GM19395 (cell line): ENCODE measurements around the gene DCUN1D1.

Source experiments
- ATAC-seq: cut with Tn5 transposase; IDR thresholded peaks from one replicate; pipeline ENCODE4 v1.9.1; 2021; ENCODE audit warnings: mild to moderate bottlenecking, moderate library complexity; ENCODE audit not compliant: unreplicated experiment

DCUN1D1 gene

DNA sequence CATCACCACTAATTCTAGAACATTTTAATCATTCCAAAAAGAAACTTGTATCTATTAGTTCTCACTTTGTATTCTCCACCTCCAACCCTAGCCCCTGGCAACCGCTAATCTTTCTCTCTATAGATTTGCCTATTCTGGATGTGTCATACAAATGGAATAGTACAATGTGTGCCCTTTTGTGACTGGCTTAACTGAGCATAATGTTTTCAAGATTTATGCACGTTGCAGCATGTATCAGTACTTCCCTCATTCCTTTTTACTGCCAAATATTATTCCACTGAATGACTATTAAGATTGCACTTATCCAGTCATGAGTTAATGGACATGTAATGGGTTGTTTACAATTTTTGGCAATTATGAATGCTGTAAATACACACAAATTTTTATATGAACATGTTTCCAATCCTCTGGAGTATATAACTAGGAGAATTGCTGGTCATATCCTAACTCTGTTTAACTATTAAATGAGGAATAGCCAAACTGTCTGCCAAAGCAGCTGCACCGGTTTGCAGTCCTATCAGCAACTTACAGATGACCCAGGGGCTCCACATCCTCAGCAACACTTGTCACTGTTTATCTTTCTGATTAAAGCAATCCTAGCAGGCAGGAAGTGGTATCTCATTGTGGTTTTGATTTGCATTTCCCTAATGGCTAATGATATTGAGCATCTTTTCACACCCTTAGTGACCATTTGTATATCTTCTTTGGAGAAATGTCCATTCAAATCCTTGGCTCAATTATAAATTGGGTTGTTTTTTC is 42.9 kb downstream of the DCUN1D1 start:
- ATAC-seq, result peak; percentile 93

DNA sequence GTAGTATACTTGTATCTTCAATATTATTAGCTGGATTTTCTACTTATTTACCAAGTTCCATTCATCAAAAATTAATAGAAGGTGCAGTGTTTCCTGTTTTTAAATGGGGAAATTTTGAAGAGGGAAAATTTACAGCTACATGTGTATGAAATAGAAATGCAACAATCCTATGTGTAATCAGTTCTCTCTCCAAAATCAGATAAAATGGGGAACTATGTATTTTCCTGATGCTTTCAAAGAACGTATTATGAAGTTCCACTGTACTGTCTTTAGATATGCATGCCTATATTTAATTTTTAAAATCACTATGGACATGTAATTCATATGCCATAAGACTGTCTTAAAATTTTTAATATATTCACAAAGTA is 43.4 kb downstream of the DCUN1D1 start:
- no peak for ATAC-seq

DNA sequence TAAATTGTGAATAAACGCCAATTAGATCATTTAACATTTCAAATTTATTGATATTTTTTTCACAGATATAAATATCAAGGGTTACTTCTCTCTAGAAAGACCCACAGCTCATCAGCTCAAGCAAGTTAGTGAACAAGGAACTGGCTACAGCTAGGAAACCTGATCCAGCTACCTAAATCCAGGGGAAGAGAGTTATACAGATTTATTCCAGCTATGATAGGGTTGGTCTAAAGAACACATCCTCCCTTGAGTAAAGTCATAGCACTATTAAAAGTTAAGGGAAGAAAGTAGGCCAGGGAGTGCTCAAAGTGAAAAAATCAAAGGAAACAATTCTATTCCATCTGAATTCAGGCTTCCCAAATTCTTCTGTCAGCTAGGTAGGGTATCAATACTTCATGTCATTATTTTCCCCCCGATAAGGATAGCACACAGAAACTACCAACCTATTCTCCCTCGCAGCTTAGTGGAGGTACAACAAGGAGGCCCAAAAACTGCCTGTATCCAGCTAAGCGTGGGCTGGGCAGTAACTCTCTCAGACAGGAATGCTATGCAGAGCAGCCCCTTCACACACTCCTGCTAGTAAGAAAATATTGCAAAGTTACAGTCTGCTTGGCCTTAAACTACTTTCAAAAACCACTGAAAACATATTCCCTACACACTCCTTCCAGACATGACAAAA is 44.0 kb downstream of the DCUN1D1 start:
- no peak for ATAC-seq

DNA sequence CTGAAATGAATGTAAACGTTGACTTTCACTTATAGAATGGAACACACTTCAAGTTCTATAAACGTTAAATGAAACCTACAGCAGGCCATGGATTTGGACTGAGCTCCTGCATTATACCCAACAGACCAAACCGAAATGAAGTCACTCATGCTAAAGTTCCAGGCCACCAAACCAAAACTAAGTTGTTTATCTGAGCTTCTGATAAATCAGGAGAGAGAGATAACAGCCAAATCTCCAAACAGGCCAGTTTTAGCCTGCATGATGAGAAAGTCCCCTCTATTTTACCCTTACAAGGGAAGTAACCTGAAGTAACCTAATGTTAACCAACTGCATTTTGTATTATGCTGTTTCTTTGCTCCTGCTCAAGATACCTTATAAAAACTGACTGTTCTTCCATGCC is 44.5 kb downstream of the DCUN1D1 start:
- no peak for ATAC-seq

DNA sequence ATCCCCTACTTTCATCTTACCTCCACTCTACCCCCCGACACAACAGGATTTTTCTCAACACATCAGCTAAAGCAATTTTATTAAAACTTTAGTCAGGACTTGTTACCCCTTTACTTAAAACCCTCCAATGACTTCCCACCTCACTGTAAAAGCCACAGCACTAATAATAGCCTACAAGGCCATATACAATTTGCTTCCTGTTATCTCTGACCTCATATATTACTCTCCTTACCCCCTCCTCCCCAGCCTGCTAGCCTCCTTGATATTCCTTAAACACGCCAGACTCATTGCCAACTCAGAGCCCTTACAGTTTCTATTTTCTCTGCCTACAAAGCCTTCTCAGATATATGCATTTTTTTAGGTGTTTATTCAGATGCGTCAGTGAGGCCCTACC is 54.4 kb downstream of the DCUN1D1 start:
- peak; percentile 39 for ATAC-seq

DNA sequence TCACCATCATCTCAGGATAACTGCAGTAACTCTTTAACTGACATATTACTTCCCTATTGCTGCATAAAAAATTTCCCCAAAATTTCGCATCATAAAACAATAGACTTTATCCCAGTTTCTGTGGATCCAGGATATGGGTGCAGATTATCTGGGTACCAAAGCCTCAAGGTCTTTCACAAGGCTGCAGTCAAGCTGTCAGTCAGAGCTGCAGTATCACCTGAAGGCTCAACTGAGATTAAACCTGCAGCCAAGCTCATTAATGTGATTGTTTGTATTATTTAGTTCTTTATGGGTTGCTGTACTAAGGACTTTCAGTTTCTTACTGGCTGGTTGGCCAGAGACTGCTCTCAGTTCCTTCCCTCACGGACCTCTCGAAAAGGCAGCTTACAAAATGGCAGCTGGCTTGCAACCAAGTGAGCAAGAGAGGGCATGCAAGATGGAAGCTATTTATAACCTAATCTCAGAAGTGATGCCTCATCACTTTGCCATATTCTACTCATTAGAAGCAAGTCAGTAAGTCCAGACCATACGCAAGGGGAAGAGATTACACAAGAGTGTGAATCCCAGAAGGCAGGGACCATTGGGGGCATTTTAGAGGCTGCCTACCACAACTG is 54.9 kb downstream of the DCUN1D1 start:
- peak; percentile 98 for ATAC-seq

DNA sequence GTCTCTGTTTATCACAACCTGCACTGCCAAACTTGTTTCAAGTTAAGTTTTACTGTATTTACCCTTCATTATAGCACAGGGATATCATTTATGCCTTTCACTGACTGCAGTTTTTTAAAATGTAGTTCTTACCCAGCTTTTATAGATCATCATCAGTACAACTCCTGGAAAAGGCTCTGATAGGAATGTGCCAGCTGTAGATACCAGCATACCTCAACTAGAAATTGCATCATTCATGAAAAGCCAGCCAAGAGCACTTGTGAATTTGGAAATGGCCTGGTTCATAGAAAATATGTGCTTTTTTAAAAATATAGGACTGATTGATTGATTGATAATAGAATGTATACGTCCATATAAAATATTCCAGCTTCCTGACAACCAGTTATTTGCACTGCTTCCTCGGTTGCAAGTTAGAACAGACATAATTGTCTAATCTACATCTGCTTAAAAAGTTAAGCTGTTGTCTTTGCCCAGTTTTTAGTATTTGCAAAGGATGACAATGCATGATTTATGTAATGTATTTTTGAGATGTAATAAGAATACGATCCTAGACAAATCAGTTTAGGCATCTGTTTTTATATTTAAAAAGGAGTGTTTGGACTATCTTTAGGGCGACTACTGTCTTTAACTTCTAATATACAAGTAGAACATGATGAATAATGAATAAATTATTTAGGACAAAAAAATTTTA is 58.5 kb downstream of the DCUN1D1 start:
- ATAC-seq, result no peak

DNA sequence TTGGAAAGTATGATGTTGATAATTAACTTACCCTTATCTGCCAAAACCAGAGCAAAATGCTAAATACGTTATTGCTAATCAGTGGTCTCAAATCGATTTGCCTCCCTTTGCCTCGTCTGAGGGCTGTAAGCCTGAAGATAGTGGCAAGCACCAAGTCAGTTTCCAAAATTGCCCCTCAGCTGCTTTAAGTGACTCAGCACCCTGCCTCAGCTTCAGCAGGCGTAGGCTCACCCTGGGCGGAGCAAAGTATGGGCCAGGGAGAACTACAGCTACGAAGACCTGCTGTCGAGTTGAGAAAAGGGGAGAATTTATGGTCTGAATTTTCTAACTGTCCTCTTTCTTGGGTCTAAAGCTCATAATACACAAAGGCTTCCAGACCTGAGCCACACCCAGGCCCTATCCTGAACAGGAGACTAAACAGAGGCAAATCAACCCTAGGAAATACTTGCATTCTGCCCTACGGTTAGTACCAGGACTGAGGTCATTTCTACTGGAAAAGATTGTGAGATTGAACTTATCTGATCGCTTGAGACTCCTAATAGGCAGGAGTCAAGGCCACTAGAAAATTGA is 59.7 kb downstream of the DCUN1D1 start:
- no peak for ATAC-seq

DNA sequence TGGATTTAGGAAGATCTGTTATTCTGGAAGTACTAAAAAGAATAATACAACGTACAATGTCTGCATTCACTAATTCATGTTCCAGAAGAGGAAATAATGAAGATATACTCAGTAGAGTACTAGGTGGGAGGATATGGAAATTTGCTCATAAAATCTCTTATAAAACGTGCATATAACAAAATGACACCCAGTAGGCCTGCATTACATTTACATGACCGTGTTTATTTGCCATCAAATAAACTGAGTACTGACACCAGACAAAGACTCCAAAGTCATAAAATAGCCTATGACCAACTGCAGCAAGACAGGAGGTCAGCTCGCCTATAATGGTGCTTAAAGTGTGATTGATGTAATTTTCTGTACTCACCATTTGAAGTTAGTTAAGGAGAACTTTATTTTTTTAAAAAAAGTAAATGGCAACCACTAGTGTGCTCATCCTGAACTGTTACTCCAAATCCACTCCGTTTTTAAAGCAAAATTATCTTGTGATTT is 60.4 kb downstream of the DCUN1D1 start:
- no peak for ATAC-seq

DNA sequence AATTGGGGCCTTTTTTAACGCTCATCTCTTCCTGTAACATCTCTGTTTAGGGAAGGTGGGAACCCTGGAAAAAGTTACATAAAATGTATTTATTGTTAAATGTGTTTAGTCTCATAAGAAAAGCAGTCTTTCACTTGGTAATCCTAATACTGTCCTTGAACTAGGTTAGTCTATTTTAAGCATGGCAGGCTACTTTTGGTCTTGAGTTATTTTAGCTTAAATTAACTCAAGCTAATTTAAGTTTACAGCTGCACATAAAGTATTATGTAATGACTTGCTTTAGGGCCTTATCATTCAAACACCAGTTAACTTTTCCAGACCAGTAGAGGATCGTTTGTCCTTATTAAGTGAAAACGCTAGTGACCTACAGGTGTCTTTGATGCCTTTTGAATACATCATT is 63.2 kb downstream of the DCUN1D1 start:
- no peak for ATAC-seq

DNA sequence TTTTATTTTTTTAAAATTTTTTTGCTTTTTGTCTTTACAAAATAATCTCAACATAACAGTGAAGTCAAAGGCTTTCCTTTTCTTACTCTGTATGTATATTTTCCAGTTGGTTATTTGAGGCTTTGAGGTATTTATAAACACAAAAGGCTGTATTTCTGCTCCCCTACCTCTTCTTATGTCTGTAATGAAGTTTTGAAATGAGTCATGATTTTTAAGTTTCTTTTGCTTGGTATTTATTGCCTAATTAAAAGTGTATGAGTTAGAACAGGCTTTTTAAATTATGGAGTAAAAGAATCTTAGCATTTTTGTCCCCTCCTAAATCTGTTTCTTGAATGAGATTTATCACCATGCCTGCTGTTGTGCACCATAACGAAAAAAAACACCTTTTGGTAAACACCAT is 66.0 kb downstream of the DCUN1D1 start:
- peak; percentile 58 for ATAC-seq

DNA sequence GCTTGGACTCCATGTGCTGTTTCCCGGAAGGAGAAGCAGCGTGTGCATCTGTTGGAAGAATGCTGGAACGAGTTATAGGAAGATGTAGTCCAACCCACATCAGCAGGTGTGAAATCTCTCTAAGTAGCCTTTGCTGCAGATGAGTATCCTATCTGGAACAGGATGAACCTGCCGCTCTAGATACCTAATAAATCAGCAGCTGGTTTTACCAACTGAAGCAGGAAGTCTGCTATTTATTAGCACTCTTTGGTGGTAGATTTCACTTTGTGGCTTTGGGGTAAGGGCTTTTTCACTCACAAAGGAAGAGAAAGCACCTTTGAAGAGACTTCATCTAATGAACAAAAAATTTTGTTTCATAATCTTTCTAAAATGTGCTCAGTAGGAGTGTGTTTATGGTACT is 66.4 kb downstream of the DCUN1D1 start:
- ATAC-seq, result peak; percentile 98

DNA sequence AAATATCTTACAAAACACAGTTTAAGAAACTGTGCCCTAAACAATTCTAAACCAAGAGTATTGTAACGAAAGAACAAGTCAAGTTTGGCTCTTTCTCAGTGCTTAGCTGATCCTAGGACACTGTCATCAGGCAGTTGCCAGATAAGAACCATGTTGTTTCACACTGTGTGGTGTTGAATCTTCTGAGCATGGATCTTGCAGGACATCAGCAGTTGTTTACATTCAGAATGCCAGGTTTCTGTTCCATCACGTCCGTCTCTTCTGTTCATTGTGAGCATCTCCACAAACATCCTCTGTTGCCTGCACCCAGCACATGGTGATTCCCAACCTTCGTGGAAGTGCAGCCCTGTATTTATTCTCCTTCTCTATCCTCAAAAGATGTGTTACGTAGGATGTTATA is 67.9 kb downstream of the DCUN1D1 start:
- no peak for ATAC-seq

DNA sequence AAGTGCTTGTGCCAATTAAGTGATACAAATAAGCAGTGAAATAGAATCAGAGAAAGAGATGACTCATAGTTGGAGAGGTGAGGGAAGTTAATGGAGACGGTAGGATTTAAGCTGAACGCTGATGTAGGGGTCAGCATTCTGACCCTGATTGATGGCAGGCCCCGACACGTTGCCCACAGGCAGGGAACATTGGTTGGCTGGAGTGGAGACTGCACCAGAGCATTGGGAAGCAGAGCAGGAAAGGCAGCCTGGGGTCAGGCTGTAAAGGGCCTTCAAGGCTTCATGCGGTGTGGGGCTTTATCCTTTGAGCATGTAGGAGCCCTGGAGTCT is 68.6 kb downstream of the DCUN1D1 start:
- ATAC-seq, result no peak

DNA sequence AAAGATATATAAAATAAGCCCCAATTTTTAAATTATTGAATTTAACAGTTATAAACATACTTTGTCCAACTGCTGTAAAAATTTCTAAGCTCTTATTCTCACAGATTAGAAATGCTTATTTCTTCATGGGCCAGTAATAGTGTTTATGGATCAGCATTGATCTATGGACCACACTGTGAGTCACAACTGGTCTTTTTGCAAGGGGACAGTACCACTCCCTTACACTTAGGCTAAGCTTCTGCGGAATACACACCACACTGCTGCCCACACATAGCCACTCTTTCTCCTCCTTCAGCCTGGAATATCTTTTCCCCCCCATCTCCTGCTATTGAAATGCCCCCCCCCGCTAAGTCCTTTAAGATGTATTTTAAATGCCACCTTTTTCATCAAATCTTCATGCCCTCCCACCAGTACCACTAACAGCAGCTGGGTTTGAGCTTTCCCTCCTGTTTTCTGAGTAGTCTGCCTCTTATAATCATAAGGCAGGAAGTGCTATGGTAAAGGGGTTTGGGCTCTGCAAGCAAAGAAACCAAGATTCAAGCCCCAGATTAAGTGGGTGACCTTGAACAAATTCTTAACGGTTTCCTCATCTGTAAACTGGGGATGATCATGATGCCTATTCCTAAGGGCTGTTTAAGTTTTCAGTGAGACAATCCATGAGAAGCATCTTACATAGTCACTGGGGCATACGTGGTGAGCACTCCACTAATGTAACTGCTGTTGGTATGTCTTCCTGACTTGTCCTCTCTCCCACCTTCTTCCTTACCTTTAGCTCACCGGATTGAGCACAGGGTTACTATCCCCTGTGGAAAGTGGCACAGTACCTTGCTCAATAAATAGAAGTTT is 69.2 kb downstream of the DCUN1D1 start:
- no peak for ATAC-seq

DNA sequence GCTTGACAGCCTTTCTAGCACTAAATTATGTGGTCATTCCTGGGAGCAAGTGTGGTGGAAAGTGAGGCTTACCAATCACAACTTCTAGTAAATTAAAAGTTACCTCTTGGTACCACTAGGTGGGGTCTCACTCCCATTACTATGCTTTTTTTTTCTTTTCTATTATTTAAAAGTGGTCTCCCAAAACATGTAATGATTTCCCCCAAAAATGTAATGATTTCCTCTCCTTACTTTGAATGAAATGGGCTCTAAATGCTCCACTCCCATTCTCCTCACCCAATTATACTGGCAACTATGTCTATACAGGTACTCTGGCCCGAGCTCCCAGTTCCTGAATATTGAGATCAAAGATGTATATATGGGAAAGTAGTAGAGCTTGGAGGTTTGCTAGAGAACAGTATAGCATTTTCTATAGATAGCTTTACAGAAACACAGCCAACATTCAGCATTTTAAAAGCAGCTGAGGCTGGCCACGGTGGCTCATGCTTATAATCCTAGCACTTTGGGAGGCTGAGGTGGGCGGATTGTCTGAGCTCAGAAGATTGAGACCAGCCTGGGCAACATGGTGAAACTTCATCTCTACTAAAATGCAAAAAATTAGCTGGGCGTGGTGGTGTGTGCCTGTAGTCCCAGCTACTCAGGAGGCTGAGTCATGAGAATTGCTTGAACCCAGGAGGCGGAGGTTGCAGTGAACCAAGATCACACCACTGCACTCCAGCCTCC is 70.9 kb downstream of the DCUN1D1 start:
- no peak for ATAC-seq

DNA sequence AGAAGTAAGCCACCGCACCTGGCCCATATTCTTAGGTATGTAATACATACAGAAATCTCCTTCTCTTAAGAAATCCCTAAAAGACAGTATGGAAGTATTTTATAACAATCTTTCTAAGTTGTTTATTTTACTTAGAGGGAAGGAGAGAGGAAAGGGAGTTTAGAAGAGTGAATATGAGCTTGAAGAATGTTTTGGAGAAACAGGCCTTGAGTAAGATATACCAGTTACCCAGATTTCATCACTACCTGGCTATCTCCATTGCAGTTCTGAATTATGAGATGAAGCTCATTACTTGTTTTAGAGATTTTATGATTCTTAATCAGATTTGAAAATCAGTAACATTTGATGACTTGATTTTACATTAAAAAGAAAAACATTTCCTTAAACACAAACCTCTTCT is 71.9 kb downstream of the DCUN1D1 start:
- ATAC-seq, result no peak

DNA sequence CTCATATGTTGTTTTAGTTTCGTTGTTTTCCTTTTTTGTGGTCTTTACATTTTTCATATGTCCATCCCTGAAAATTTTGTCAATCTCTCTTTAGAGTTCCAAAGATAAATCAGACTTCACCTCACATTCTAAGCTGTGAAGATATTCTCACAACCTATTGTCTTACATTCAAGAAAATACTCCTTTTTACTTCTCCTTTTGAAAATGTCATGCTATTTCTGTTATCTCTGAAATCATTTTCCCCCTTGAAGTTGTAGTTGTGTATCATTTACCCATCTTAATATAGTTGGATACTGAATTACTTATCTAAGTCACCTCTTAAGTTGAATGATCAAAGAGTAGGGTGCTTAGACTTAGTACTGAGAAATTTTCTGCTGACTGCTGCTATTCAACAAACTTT is 74.3 kb downstream of the DCUN1D1 start:
- peak; percentile 65 for ATAC-seq

DNA sequence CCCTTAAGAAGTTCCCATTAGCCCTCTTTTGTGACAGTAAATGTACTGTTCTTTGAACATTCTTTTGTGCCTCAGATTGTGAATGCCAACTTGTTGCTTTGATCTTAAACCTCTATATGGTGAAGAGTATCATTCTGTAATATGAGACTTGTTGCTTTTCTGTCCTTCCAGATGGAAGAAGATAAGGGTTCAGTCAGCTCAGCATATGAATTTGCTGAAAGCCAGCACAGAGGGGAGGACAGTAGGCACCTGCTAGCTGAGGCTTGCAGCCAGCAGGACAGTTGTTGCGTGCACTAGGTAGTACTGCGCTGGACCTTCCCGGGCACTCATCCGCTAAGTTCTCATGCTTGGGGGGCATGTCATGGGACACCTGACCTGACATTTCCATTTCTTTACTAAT is 74.7 kb downstream of the DCUN1D1 start:
- ATAC-seq, result peak; percentile 36

DNA sequence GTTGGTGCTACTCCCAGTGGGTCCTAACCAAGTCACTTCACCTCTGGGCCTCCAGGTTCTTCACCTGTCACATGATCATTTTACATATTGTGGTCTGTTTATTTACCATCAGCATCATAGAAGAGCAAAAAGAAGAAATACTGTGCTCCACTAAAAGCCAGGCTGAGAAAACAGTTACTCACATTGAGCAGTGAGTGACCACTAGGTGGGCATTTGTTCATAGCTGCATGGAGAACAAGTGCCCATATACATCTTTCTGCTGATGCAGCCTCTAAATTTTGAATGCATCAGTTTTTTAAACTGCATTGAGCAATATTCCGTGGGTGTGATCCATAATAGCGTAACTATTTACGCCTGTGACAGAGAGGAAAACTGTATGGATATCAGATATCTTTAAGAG is 76.2 kb downstream of the DCUN1D1 start:
- ATAC-seq, result no peak
